ENCODE data around the gene BMP2K.

- TF ChIP-seq CTCF (conservative IDR thresholded peaks at IDR 0.05 in 1 of 2, IDR thresholded peaks at IDR 0.05 in 1 of 2; ENCODE audit: extremely low read depth in 1 of 2, insufficient read depth in 1 of 2, low read depth in 1 of 2, low read length in 2 of 2) (no peak), EZH2 (IDR thresholded peaks at IDR 0.05; ENCODE audit: borderline replicate concordance, low read length) (no peak)
These were observed 69.3 kb downstream of the BMP2K start for GRCh38 chr4:78845472-78845871.
